GM12872 (cell line): ENCODE data around the gene UNC50.

ENCODE experiments used
- CTCF ChIP-seq: IDR thresholded peaks from 3 replicates; pipeline ENCODE4 v1.5.1; 2011; ENCODE audit warnings: low read depth, mild to moderate bottlenecking, low read length, moderate library complexity; ENCODE audit not compliant: insufficient read depth

The UNC50 gene

GRCh38 chr2:98658816-98659490 is 50.6 kb downstream of the UNC50 start:
- no peak for TF ChIP-seq CTCF

GRCh38 chr2:98663511-98664090 is 55.2 kb downstream of the UNC50 start:
- TF ChIP-seq CTCF = no peak

GRCh38 chr2:98664323-98664722 is 55.9 kb downstream of the UNC50 start:
- no peak for TF ChIP-seq CTCF

- no peak for TF ChIP-seq CTCF
Measured at GRCh38 chr2:98665677-98666076, 57.3 kb downstream of the UNC50 start.
